HL-60 (cell line): ENCODE results near the gene ZBTB7B.

Experiments used
- DNase-seq, 2 experiments: peaks; one replicate each; pipeline ENCODE4 v3.0.0-alpha.2; 2010 to 2020; ENCODE audit warnings: low read depth in 1 of 2, low spot score in 1 of 2
- H3K27ac ChIP-seq: fragments of 250-450 bp; sonication (Bioruptor Pico); replicated peaks from 2 replicates; pipeline ENCODE4 v1.5.1; 2020; ENCODE audit warnings: mild to moderate bottlenecking, moderate library complexity
- H3K27me3 ChIP-seq: fragments of 250-450 bp; sonication (Bioruptor Pico); 2 replicates; pipeline ENCODE4 v1.5.1; 2021; ENCODE audit warnings: mild to moderate bottlenecking, moderate library complexity; ENCODE audit not compliant: insufficient read depth, poor library complexity, severe bottlenecking
- H3K4me3 ChIP-seq: replicated peaks from 2 replicates; pipeline ENCODE4 v1.5.1; 2011; ENCODE audit warnings: mild to moderate bottlenecking, control low read depth, low read length; ENCODE audit not compliant: insufficient read depth
- GABPA ChIP-seq: IDR thresholded peaks from 2 replicates; pipeline ENCODE4 v1.6.1; 2012; ENCODE audit warnings: low read depth
- POLR2AphosphoS5 ChIP-seq: IDR thresholded peaks from 2 replicates; pipeline ENCODE4 v1.6.1; 2012; ENCODE audit warnings: low read depth
- REST ChIP-seq: IDR thresholded peaks from 2 replicates; pipeline ENCODE4 v1.6.1; 2012; ENCODE audit warnings: low read depth; ENCODE audit not compliant: insufficient replicate concordance
- SPI1 ChIP-seq: IDR thresholded peaks from 2 replicates; pipeline ENCODE4 v1.6.1; 2012; ENCODE audit warnings: low read depth, mild to moderate bottlenecking, borderline replicate concordance
- TF ChIP-seq, protein P1 (sequence below): IDR thresholded peaks from one replicate; pipeline ENCODE4 v1.5.1; 2011; ENCODE audit warnings: low read length, control low read depth, inconsistent platforms; ENCODE audit not compliant: insufficient read depth

ZBTB7B gene

DNA sequence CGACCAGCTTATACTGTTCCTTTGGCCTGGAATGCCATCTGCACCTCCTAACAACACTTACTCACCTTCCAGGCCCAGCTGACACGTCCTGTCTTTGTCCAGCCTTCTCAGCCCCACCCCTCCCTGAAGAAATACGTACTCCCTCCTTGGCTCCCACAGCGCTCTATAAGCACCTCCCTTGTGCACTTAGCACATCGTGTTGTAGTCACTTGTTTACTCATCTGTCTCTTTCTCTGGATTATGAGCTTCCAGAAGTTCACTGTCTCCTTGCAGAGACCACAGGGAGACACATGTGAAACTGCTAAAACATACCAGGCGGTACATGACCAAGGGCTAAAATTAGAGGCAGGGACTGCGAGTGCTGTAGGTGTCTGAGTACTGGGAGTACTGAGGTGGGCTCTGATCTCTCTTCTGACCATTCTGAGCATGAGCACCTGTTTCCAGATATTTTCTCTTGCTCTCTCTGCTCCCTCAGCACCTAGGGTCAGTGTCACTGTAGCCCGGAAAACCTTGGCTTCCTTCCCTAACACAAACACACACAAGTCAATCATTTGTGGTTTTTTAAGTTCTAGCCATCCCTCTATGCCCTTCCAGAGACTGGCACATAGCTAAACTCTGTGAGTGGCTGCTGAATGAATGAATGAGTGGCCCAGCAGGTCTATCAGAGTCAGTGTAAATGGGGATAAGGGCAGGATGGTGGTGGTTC, 36.2 kb downstream of the ZBTB7B start:
- no peaks in the 10 kb centered on the region for H3K27me3 ChIP-seq
- H3K4me3 ChIP-seq, result no peak overlapping the region
- DNase-seq, result no peak
- no peak overlapping the region for H3K27ac ChIP-seq
- TF ChIP-seq REST (no peak), POLR2AphosphoS5 (no peak), SPI1 (no peak), GABPA (no peak)
- TF ChIP-seq, protein P1, sequence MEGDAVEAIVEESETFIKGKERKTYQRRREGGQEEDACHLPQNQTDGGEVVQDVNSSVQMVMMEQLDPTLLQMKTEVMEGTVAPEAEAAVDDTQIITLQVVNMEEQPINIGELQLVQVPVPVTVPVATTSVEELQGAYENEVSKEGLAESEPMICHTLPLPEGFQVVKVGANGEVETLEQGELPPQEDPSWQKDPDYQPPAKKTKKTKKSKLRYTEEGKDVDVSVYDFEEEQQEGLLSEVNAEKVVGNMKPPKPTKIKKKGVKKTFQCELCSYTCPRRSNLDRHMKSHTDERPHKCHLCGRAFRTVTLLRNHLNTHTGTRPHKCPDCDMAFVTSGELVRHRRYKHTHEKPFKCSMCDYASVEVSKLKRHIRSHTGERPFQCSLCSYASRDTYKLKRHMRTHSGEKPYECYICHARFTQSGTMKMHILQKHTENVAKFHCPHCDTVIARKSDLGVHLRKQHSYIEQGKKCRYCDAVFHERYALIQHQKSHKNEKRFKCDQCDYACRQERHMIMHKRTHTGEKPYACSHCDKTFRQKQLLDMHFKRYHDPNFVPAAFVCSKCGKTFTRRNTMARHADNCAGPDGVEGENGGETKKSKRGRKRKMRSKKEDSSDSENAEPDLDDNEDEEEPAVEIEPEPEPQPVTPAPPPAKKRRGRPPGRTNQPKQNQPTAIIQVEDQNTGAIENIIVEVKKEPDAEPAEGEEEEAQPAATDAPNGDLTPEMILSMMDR, result no peak

DNA sequence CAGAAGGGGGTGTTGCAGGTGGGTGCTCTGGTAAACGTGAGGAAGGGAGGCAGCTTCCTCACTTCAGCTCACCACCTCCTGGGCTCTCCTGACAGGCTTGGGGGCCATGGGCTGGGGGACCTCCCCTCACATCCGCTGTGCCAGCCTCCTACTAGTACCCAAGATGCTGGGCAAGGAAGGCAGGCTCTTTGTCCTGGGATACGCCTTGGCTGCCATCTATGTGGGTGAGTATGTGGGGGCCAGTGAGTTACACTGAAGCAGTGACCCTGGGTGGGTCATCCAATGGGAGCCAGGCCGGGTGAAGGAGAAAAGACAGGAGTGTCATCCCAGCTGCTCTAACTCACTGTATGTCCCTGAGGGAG, 36.7 kb downstream of the ZBTB7B start:
- H3K27me3 ChIP-seq, result no peaks in the 10 kb centered on the region
- DNase-seq, result no peak
- no peak overlapping the region for H3K27ac ChIP-seq
- TF ChIP-seq POLR2AphosphoS5 (no peak), SPI1 (no peak), GABPA (no peak), REST (no peak)
- TF ChIP-seq, protein P1, result no peak
- H3K4me3 ChIP-seq, result no peak overlapping the region

- no peaks in the 10 kb centered on the region for H3K27me3 ChIP-seq
- no peak overlapping the region for H3K4me3 ChIP-seq
- TF ChIP-seq, protein P1, result no peak
- TF ChIP-seq REST, result no peak
- no peak for TF ChIP-seq POLR2AphosphoS5
- no peak for TF ChIP-seq SPI1
- no peak for TF ChIP-seq GABPA
- no peak for DNase-seq
- H3K27ac ChIP-seq, result no peak overlapping the region
These were observed 37.9 kb downstream of the ZBTB7B start for GRCh38 chr1:155040358-155041093.
